Measurements from ENCODE around the gene SLC25A25. TPM values are rescaled to one million over a fixed set of nuclear protein-coding genes. Genes with fewer than 3 reads are reported as not detected.
"Not testable (repeated sequence)": the region's sequence is repeated elsewhere in the genome, so short reads cannot be mapped to it uniquely, and the experiment has no call there.

SLC25A25 gene
- total RNA-seq (10 to 100 TPM in 3 of 9 donors, 1 to 10 TPM in 6; 3.2 to 15.1 (median 6.7) TPM), polyA plus RNA-seq (1 to 10 TPM; 1.7 to 8.8 TPM)
- long read RNA-seq, donor 1, transcript SLC25A25-203 (10 exons, 3,431 nt) = major isoform, 7 of 10 reads
- long read RNA-seq, donor 1, partial matches to known transcripts = 2 of 10 reads
- long read RNA-seq, donor 1, other reads (novel, unspliced or antisense) = 0 of 10 reads
- long read RNA-seq, donor 2, transcript SLC25A25-201 (10 exons, 3,474 nt) = major isoform, 11 of 31 reads
- long read RNA-seq, donor 2, partial matches to known transcripts = 14 of 31 reads
- long read RNA-seq, donor 2, other reads (novel, unspliced or antisense) = 1 of 31 reads
- long read RNA-seq, donor 3, partial matches to known transcripts = 3 of 7 reads
- long read RNA-seq, donor 3, other reads (novel, unspliced or antisense) = 1 of 7 reads

- Histone ChIP-seq H3K9me3 (no peaks in the 10 kb centered on the region), H3K36me3 (peaks cover 0 to 9% (median 8%) of the 10 kb centered on the region in 9 donors), H3K4me3 (peak within 1 kb of the TSS; percentile 66 to 96 (median 80)), H3K27ac (peak within 1 kb of the TSS; percentile 91 to 99 (median 98)), H3K27me3 (no peaks in the 10 kb centered on the region), H3K4me1 (peaks cover 6 to 70% (median 41%) of the 10 kb centered on the region in 12 donors)
- ATAC-seq (peak; percentile 94 to 97 (median 96)), DNase-seq (peak; percentile 100)
- TF ChIP-seq CTCF (IDR thresholded peaks at IDR 0.05) = no peak
- TF ChIP-seq POLR2A (IDR thresholded peaks at IDR 0.05) = peak in 1 of 2 donors; percentile 84
- WGBS, 4 donors = 0 to 1% (median 0%) methylated on average over 48 to 67 of the region's 67 CpGs
- intact Hi-C loops (cut with DNase I) = loop anchor here in 1 of 10 donors (2.0 kb wide), 1 partner anchor 27 kb away; no protein-coding TSS in a partner anchor
These were observed at the start of gene SLC25A25 for GRCh38 chr9:128067645-128068385. Gene SLC25A25 (plus strand): TSS chr9:128068232. CDS start chr9:128068320, 88 bp downstream.

- Histone ChIP-seq H3K4me3 (no peak overlapping the region), H3K36me3 (no peaks in the 10 kb centered on the region), H3K9me3 (no peaks in the 10 kb centered on the region), H3K4me1 (peaks cover 0 to 24% (median 0%) of the 10 kb centered on the region in 12 donors), H3K27me3 (no peaks in the 10 kb centered on the region), H3K27ac (no peak overlapping the region)
- 90 to 94% (median 91%) methylated on average over 4 of the region's 4 CpGs for WGBS, 4 donors
- DNase-seq = no peak
- intact Hi-C loops (cut with DNase I) = no loop called here
- TF ChIP-seq POLR2A (IDR thresholded peaks at IDR 0.05) (no peak), CTCF (IDR thresholded peaks at IDR 0.05) (peak in 3 of 12 donors; percentile 10 to 25 (median 22))
- ATAC-seq = no peak
These were observed 47.3 kb upstream of the SLC25A25 start for GRCh38 chr9:128020692-128021091.

- intact Hi-C loops (cut with DNase I) = no loop called here
- H3K4me3 ChIP-seq = no peak overlapping the region
- no peaks in the 10 kb centered on the region for H3K27me3 ChIP-seq
- no peaks in the 10 kb centered on the region for H3K36me3 ChIP-seq
- no peak overlapping the region for H3K27ac ChIP-seq
- TF ChIP-seq CTCF (IDR thresholded peaks at IDR 0.05) (no peak), POLR2A (IDR thresholded peaks at IDR 0.05) (no peak)
- H3K9me3 ChIP-seq = no peaks in the 10 kb centered on the region
- 36 to 98% (median 48%) methylated on average over 1 of the region's 1 CpG for WGBS, 4 donors
- no peak for ATAC-seq
- H3K4me1 ChIP-seq = peaks cover 0 to 24% (median 0%) of the 10 kb centered on the region in 12 donors
- no peak for DNase-seq
These were observed 46.9 kb upstream of the SLC25A25 start for GRCh38 chr9:128021098-128021497.

GRCh38 chr9:128022886-128023285 is 45.1 kb upstream of the SLC25A25 start:
- Histone ChIP-seq H3K9me3 (no peaks in the 10 kb centered on the region), H3K36me3 (no peaks in the 10 kb centered on the region), H3K27me3 (no peaks in the 10 kb centered on the region), H3K4me3 (no peak overlapping the region), H3K27ac (no peak overlapping the region), H3K4me1 (peaks cover 0 to 40% (median 0%) of the 10 kb centered on the region in 12 donors)
- TF ChIP-seq CTCF (IDR thresholded peaks at IDR 0.05) (no peak), POLR2A (IDR thresholded peaks at IDR 0.05) (no peak)
- WGBS, 4 donors = 54 to 77% (median 69%) methylated on average over 2 of the region's 2 CpGs
- DNase-seq = no peak
- intact Hi-C loops (cut with DNase I) = no loop called here
- ATAC-seq = no peak

- H3K9me3 ChIP-seq; H3K27me3 ChIP-seq; H3K27ac ChIP-seq; DNase-seq; ATAC-seq; intact Hi-C loops (cut with DNase I); H3K36me3 ChIP-seq; H3K4me3 ChIP-seq: not testable (repeated sequence)
- WGBS, 4 donors = 81 to 87% (median 84%) methylated on average over 12 of the region's 12 CpGs
- H3K4me1 ChIP-seq = peaks cover 0 to 48% (median 0%) of the 10 kb centered on the region in 12 donors
These were observed 44.4 kb upstream of the SLC25A25 start for GRCh38 chr9:128023671-128024070.
